NK-92 (cell line): Measurements from ENCODE around the gene TIAM2.

Experiments used
- DNase-seq: peaks from one replicate; lab custom pipeline; 2025; ENCODE audit not compliant: unreplicated experiment; lab: John Stamatoyannopoulos, UW

TIAM2 gene

DNA sequence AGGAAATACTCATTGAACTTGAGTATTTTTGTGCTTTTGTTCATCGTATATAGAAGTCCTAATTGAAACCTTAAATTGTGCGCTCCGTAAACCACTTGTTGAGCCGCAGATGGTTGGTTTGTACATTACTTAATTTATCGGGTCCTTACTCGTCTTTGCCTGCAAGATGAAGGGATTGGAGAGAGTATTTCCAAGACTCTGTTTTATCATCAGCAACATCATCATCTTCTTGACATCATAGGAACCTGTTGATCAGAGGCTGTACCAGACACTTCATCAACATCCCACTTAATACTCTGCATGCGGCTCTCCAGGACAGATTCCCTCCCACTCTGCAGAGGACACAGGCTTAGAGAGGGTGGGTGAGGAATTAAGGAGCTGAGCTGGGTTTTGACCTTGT is 28.6 kb downstream of the TIAM2 start:
- no peak for DNase-seq

GRCh38 chr6:155024391-155025027 is 29.4 kb downstream of the TIAM2 start:
- DNase-seq = no peak

DNA sequence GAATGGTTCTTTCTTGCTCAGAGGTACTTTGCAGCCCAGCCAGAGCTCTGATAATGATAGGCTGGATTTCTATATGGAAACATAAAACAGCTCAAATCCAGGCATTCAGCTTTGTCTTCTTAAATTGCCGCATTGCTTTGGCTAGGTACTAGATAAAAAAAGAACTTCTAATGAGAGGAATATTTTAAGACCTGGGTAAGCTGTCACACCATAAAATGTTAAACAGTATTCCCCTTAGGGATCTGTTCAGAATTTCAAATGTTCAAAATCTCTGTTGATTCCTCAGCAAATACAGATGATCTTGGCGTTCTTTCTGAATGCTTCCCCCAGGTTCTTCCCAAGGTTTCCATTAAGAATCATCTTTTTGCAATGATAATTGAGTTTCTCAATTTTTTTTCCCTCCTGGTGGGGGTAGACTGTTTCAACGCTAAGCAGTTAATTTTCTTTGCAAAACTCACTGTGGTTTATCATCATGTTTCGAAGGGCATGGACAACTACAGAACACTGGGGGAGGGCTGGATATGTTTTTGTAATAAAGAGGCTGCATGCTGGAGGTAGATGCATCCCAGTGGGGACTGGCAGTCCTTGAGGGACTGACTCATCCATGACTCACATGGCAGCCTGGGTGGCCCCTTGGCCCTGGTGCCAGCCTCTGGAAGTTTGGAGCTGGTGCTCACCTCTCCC is 31.0 kb downstream of the TIAM2 start:
- DNase-seq = no peak

DNA sequence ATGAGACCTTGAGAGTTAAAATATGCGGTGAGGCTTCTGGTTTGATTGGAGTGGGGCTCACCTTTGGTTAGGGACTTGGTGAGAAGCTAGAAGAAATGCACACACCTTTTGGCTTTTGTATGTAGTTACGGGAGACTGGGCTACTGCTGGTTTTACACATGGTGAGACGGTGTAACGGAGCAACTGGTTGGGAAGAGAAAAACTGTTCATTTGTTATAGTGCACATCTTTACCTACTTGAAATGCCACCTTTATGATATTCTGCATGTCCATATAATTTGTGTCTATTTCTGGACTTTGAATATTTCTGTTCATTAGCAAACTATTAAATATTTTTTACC is 31.6 kb downstream of the TIAM2 start:
- DNase-seq = no peak

- no peak for DNase-seq
Observed at GRCh38 chr6:155030148-155030720, 35.1 kb downstream of the TIAM2 start.

DNA sequence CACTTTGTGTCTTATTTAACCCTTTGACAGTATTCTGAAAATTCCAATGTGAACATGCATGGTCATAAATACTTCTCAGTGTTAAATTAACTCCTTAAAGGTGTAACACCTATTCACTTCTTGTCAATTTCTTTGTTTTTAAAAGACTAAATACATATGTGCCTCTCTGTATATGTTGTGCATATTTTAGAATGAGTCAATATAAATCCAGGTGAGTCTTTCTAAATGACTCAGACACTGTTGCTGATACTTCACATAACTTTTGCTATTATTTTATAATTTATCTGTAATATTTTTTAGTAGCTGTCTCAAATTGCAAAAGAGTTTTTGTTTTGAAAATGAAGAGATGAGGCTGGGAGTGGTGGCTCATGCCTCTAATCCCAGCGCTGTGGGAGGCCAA is 36.0 kb downstream of the TIAM2 start:
- no peak for DNase-seq

GRCh38 chr6:155033021-155033791 is 38.1 kb downstream of the TIAM2 start:
- DNase-seq = no peak

DNA sequence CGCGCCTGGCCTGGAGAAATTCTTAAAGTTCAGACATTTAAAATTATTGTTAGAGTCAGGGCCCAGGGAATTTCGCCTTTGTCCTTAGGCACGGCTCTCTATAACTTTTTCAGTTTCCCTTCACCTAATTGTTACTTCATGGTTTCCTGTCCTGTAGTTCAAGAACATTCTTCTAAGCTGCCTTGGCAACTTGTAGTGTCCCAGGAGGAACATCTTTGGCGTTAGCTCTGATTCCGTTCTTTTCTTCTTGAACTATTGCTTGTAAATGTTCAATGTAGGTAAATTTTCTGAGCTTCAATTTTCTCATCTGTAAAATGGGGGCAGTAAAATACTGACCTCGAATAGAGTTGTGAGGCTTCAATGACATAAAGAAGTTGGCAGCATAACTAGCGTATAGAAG is 41.8 kb downstream of the TIAM2 start:
- DNase-seq = no peak

DNA sequence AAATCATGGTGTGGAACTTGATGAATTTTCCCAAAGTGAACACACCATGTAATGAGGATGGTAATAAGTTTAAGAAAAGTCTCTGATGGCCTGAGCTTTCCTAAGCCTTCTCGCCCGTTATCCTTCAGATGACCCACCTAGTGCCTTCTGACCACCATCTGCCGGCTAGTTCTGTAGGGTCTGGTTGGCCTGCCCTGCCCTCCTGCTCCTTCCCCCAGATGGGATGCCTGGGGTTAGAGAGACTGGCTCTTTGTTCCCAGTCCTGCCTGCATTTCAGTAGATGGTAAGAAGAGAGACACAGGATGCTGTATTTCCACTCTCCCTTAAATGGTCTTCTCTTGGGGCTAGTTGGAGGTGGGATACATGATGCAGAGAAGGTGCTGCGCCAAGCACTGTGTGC is 43.0 kb downstream of the TIAM2 start:
- no peak for DNase-seq

DNA sequence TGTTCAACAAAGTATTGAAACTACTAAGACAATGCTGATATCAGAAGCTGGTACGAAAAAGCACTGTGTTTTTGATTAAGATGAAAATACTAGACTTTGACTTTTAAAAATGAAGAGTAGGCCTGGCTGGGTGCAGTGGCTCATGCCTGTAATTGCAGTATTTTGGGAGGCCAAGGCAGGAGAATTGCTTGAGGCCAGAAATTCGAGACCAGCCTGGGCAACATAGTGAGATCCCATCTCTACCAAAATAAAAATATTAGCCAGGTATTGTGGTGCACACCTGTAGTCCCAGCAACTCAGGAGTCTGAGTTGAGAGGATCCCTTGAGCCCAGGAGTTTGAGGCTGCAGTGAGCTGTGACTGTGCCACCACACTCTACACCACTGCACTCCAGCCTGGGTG is 43.4 kb downstream of the TIAM2 start:
- no peak for DNase-seq

DNA sequence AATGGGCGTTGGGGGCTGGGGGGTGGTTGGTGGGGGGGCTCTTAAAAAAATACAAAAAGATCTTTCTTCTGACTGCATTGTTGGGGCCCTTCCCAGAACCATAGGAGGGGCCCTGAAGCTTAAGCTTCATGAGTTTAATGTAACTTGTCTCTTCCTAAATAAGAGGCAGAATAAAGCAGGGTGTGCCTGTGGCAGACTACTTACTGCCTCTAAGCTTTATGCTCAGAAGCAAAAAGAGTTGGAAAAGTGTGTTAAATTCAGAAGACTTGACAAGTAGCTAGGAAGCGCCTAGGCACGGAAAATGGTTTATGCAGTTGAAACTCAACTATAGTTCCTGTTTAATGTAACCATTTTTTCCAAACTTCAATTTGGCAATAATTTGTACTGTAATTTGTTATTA is 44.5 kb downstream of the TIAM2 start:
- DNase-seq = no peak

- no peak for DNase-seq
Observed at GRCh38 chr6:155040154-155040553, 45.0 kb downstream of the TIAM2 start.

GRCh38 chr6:155040901-155041650 is 46.0 kb downstream of the TIAM2 start:
- DNase-seq = no peak

DNA sequence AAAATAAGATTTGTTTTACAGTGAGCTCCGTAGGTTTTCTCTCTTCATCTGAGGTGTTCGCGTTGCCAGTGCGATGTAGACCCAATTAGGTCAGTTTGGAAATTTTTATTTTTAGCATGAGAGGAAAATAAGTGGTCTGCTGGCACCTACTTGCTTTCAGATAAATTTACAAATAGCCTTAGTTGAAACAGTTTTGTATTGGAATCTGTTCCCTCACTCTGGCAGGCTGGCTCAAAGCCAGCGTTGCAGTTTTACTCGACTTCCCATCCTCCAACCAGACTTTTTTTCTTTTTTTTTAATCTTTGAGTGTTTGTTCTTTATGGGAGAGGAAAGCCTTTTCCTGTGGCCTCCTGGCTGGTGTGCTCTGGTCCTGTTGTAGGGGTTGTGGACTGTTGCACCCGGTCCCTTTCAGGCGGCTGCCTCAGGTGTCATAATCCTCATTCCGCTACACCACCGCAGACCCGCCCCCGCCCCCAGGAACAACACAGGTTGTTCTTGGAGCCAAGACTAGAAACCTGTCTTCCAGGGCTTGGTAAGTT is 46.7 kb downstream of the TIAM2 start:
- no peak for DNase-seq

DNA sequence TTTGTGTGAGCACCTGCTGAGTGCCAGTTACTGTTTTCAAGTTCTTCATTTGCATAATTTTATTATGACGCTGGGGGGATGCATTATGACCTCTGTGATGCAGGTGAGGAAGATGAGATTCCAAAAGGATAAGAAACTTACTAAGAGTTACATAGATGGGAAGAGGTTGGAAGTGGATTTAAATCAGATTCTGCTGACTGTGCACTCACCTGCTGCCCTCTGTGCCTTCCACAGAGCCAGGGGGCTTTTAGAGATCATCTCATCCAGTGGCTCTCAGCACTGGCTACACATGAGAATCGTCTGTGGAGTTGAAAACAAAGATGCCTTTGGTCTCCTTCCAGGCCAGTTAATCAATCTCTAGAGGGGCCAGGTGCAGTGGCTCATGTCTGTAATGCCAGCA is 47.9 kb downstream of the TIAM2 start:
- DNase-seq = no peak

DNA sequence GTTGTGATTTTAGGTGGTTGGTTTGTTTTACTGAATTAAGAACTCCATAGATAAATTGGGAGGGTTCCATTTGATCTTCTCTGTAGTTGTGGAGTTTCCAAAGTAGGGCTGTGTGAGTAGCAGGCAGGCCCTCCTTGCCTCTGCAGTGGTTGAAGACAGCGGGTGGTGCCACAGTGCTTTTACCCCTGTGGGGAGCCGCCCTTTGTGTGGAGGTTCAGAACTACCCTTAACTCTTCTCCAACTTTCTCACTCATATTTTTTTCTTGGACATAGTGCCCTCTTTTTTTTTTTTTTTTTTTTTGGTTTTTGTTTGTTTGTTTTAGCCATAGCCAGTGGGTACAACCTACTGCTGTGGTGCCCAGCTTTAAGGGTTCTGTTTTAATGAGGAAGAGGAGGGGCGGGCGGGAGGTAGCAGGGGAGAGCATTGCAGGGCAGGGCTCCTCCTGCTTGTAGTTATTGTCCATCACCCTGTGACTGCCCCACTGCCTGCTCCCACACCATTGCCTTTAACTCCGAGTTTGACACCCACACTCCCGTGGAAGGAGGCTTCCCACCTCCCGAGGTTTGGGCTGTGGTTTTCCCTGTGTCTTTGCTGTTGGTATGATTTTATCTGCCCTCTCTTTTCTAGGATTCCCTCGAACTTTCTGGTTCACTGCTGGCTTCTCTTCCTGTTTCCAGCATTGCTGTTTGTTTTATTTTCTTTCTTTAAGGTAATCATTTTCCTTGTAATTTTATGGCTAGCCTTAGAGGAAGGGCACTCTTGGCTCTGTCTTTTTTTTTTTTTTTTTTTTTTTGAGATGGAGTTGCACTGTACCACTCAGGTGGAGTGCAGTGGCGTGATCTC is 50.7 kb downstream of the TIAM2 start:
- DNase-seq = no peak

- no peak for DNase-seq
Observed at GRCh38 chr6:155047523-155047922, 52.4 kb downstream of the TIAM2 start.

GRCh38 chr6:155050311-155050710 is 55.2 kb downstream of the TIAM2 start:
- DNase-seq = no peak

- no peak for DNase-seq
Observed at GRCh38 chr6:155054491-155055250, 59.6 kb downstream of the TIAM2 start.
